HEK293 (cell line): Measurements from ENCODE around the gene USP26.
A peak's percentile ranks its signal among the peaks of the same experiment; 100 is the strongest.

Experiments used
- CTCF ChIA-PET: fragments of 350-600 bp; formaldehyde crosslinking; extraction: SDS; loops from one replicate; lab custom pipeline; 2021; ENCODE audit warnings: antibody characterized with exemption; lab: Yijun Ruan, JAX
- POLR2A ChIA-PET: fragments of 300-600 bp; formaldehyde crosslinking; extraction: SDS; loops from one replicate; lab custom pipeline; 2020; ENCODE audit warnings: antibody characterized with exemption, inconsistent platforms; lab: Yijun Ruan, JAX
- H3K27ac ChIP-seq: fragments of 200-500 bp; sonication (Bioruptor generic); 2 replicates; pipeline ENCODE4 v1.5.1; 2014; ENCODE audit warnings: low read depth, low read length, control low read depth, inconsistent platforms; ENCODE audit errors: extremely low read depth
- H3K36me3 ChIP-seq, 2 experiments: fragments of 200-500 bp in 1 of 2; sonication (Bioruptor generic) in 1 of 2; 1 replicate in 1 of 2; 2 replicates in 1 of 2; pipeline ENCODE4 v1.5.1; 2014 to 2017; ENCODE audit warnings: inconsistent platforms in 2 of 2, low read length in 2 of 2; ENCODE audit not compliant: control insufficient read depth in 2 of 2, insufficient read depth in 1 of 2
- H3K4me1 ChIP-seq: fragments of 200-500 bp; sonication (Bioruptor generic); 2 replicates; pipeline ENCODE4 v1.5.1; 2014; ENCODE audit warnings: mild to moderate bottlenecking, low read length, inconsistent platforms; ENCODE audit not compliant: control insufficient read depth, insufficient read depth
- H3K4me3 ChIP-seq: 2 replicates; pipeline ENCODE4 v1.5.1; 2011; ENCODE audit warnings: low read depth, mild to moderate bottlenecking, control low read depth, low read length, moderate library complexity
- H3K9me3 ChIP-seq: fragments of 200-500 bp; sonication (Bioruptor generic); 2 replicates; pipeline ENCODE4 v1.5.1; 2014; ENCODE audit warnings: low read depth, low read length, inconsistent platforms; ENCODE audit not compliant: control insufficient read depth, insufficient read depth
- GLI2 ChIP-seq: fragments of 450-650 bp; formaldehyde crosslinking; IDR thresholded peaks from 2 replicates; pipeline ENCODE4; 2017; ENCODE audit warnings: missing biosample characterization, missing genetic modification characterization, low read depth, borderline replicate concordance
- SALL2 ChIP-seq: fragments of 450-650 bp; formaldehyde crosslinking; IDR thresholded peaks from 2 replicates; pipeline ENCODE4 v1.5.0; 2017; ENCODE audit warnings: missing biosample characterization, mild to moderate bottlenecking, missing genetic modification characterization, borderline replicate concordance
- ZBTB7A ChIP-seq: fragments of 450-650 bp; formaldehyde crosslinking; IDR thresholded peaks from 2 replicates; pipeline ENCODE4 v1.5.1; 2016; ENCODE audit warnings: low read depth, missing biosample characterization, missing genetic modification characterization
- ZNF132 ChIP-seq: fragments of 450-650 bp; formaldehyde crosslinking; IDR thresholded peaks from 2 replicates; pipeline ENCODE4 v1.5.1; 2017; ENCODE audit warnings: missing biosample characterization, missing genetic modification characterization, borderline replicate concordance
- ZNF155 ChIP-seq: fragments of 450-650 bp; formaldehyde crosslinking; IDR thresholded peaks from 2 replicates; pipeline ENCODE4 v1.5.1; 2016; ENCODE audit warnings: missing biosample characterization, missing genetic modification characterization
- ZNF157 ChIP-seq: fragments of 450-650 bp; formaldehyde crosslinking; IDR thresholded peaks from 2 replicates; pipeline ENCODE4 v1.5.1; 2016; ENCODE audit warnings: missing biosample characterization, missing genetic modification characterization
- ZNF16 ChIP-seq: fragments of 450-650 bp; formaldehyde crosslinking; IDR thresholded peaks from 2 replicates; pipeline ENCODE4 v1.5.1; 2016; ENCODE audit warnings: low read depth, missing biosample characterization, missing genetic modification characterization
- ZNF202 ChIP-seq: fragments of 450-650 bp; formaldehyde crosslinking; IDR thresholded peaks from 2 replicates; pipeline ENCODE4 v1.5.1; 2016; ENCODE audit warnings: missing biosample characterization, missing genetic modification characterization, borderline replicate concordance
- ZNF433 ChIP-seq: fragments of 450-650 bp; formaldehyde crosslinking; IDR thresholded peaks from 2 replicates; pipeline ENCODE4 v1.5.1; 2016; ENCODE audit warnings: missing biosample characterization, missing genetic modification characterization, low read depth
- ZNF529 ChIP-seq: fragments of 450-650 bp; formaldehyde crosslinking; IDR thresholded peaks from 2 replicates; pipeline ENCODE4 v1.5.1; 2017; ENCODE audit warnings: missing genetic modification characterization, missing biosample characterization; ENCODE audit not compliant: insufficient replicate concordance
- ZNF561 ChIP-seq: fragments of 450-650 bp; IDR thresholded peaks from 2 replicates; pipeline ENCODE4 v1.5.1; 2018; ENCODE audit warnings: missing biosample characterization, missing genetic modification characterization, borderline replicate concordance
- ZNF585B ChIP-seq: fragments of 450-650 bp; formaldehyde crosslinking; IDR thresholded peaks from 2 replicates; pipeline ENCODE4 v1.5.1; 2016; ENCODE audit warnings: missing biosample characterization, missing genetic modification characterization
- ZNF701 ChIP-seq: fragments of 450-650 bp; formaldehyde crosslinking; IDR thresholded peaks from 2 replicates; pipeline ENCODE4 v1.5.1; 2016; ENCODE audit warnings: missing biosample characterization, missing genetic modification characterization
- TF ChIP-seq, protein P1 (sequence below): fragments of 450-650 bp; formaldehyde crosslinking; IDR thresholded peaks from 2 replicates; pipeline ENCODE4 v1.5.1; 2016; ENCODE audit warnings: missing biosample characterization, missing genetic modification characterization
- TF ChIP-seq, protein P2 (sequence below): fragments of 450-650 bp; formaldehyde crosslinking; IDR thresholded peaks from 2 replicates; pipeline ENCODE4 v1.5.1; 2016; ENCODE audit warnings: missing biosample characterization, missing genetic modification characterization
- TF ChIP-seq, protein P3 (sequence below): fragments of 450-650 bp; formaldehyde crosslinking; IDR thresholded peaks from 2 replicates; pipeline ENCODE4 v1.5.1; 2016; ENCODE audit warnings: missing biosample characterization, missing genetic modification characterization
- TF ChIP-seq, protein P4 (sequence below): IDR thresholded peaks from 2 replicates; pipeline ENCODE4 v1.6.1; 2011; ENCODE audit warnings: mild to moderate bottlenecking, low read depth, low read length, borderline replicate concordance
- TF ChIP-seq, protein P5 (sequence below): fragments of 450-650 bp; formaldehyde crosslinking; IDR thresholded peaks from 2 replicates; pipeline ENCODE4 v1.5.1; 2016; ENCODE audit warnings: missing biosample characterization, missing genetic modification characterization

USP26 gene

DNA sequence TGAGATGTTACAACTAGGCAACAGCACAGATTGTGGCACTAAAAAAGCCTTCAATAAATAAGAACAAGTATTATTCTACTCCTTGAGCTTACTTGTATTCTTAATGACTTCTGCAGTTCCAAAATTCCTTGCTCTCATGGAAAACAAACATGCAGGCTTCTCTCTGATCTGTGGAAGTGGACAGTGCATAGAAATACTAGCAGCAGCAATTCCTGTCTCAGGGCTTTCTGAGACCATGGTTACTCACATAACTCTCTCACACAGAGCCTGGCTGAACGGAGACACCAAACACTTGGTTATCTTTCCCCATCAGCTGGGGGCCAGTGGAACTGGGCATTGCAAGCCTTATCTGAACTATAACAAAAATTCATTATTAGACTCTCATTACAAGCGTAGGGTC, 106.1 kb downstream of the USP26 start:
- no peak overlapping the region for H3K4me3 ChIP-seq
- no peak for TF ChIP-seq ZNF155 (tag by site-specific recombination)
- TF ChIP-seq, protein P1, sequence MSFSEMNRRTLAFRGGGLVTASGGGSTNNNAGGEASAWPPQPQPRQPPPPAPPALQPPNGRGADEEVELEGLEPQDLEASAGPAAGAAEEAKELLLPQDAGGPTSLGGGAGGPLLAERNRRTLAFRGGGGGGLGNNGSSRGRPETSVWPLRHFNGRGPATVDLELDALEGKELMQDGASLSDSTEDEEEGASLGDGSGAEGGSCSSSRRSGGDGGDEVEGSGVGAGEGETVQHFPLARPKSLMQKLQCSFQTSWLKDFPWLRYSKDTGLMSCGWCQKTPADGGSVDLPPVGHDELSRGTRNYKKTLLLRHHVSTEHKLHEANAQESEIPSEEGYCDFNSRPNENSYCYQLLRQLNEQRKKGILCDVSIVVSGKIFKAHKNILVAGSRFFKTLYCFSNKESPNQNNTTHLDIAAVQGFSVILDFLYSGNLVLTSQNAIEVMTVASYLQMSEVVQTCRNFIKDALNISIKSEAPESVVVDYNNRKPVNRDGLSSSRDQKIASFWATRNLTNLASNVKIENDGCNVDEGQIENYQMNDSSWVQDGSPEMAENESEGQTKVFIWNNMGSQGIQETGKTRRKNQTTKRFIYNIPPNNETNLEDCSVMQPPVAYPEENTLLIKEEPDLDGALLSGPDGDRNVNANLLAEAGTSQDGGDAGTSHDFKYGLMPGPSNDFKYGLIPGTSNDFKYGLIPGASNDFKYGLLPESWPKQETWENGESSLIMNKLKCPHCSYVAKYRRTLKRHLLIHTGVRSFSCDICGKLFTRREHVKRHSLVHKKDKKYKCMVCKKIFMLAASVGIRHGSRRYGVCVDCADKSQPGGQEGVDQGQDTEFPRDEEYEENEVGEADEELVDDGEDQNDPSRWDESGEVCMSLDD (tag by site-specific recombination) = no peak
- no peak for TF ChIP-seq ZNF132 (tag by site-specific recombination)
- TF ChIP-seq, protein P2, sequence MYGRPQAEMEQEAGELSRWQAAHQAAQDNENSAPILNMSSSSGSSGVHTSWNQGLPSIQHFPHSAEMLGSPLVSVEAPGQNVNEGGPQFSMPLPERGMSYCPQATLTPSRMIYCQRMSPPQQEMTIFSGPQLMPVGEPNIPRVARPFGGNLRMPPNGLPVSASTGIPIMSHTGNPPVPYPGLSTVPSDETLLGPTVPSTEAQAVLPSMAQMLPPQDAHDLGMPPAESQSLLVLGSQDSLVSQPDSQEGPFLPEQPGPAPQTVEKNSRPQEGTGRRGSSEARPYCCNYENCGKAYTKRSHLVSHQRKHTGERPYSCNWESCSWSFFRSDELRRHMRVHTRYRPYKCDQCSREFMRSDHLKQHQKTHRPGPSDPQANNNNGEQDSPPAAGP (tag by site-specific recombination) = no peak
- TF ChIP-seq, protein P3, sequence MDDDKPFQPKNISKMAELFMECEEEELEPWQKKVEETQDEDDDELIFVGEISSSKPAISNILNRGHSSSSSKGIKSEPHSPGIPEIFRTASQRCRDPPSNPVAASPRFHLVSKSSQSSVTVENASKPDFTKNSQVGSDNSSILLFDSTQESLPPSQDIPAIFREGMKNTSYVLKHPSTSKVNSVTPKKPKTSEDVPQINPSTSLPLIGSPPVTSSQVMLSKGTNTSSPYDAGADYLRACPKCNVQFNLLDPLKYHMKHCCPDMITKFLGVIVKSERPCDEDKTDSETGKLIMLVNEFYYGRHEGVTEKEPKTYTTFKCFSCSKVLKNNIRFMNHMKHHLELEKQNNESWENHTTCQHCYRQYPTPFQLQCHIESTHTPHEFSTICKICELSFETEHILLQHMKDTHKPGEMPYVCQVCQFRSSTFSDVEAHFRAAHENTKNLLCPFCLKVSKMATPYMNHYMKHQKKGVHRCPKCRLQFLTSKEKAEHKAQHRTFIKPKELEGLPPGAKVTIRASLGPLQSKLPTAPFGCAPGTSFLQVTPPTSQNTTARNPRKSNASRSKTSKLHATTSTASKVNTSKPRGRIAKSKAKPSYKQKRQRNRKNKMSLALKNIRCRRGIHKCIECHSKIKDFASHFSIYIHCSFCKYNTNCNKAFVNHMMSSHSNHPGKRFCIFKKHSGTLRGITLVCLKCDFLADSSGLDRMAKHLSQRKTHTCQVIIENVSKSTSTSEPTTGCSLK (tag by site-specific recombination) = no peak
- TF ChIP-seq, protein P4, sequence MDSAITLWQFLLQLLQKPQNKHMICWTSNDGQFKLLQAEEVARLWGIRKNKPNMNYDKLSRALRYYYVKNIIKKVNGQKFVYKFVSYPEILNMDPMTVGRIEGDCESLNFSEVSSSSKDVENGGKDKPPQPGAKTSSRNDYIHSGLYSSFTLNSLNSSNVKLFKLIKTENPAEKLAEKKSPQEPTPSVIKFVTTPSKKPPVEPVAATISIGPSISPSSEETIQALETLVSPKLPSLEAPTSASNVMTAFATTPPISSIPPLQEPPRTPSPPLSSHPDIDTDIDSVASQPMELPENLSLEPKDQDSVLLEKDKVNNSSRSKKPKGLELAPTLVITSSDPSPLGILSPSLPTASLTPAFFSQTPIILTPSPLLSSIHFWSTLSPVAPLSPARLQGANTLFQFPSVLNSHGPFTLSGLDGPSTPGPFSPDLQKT = no peak
- TF ChIP-seq ZBTB7A (tag by site-specific recombination) = no peak
- no peak for TF ChIP-seq ZNF701 (tag by site-specific recombination)
- H3K4me1 ChIP-seq = no peaks in the 10 kb centered on the region
- ChIA-PET CTCF (interaction anchor here (0.7 kb wide), 1 partner anchor 16 kb away, joined by 4 read pairs; no protein-coding TSS in a partner anchor), POLR2A (no interaction called here)
- no peak overlapping the region for H3K27ac ChIP-seq
- H3K9me3 ChIP-seq = no peaks in the 10 kb centered on the region; the same call in 1 of the 2 replicates
- H3K36me3 ChIP-seq = no peaks in the 10 kb centered on the region

DNA sequence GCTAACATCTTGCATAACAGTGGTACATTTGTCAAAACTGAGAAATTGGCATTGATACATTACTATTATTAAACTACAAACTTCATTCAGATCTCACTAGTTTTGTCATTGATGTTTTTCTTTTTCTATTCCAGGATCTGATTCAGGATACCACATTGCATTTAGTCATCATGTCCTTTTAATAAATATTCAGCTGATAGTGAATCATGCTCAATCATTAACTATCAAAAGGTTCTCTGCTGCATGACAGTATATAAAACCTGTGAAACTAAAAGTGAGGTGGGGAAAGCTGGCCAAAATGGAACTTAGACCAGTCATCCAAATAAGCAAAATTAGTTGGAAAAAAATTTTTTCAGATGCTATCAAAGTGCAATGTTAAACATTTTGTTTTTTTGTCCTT, 110.4 kb downstream of the USP26 start:
- Histone ChIP-seq H3K9me3 (no peaks in the 10 kb centered on the region; the same call in 1 of the 2 replicates), H3K36me3 (no peaks in the 10 kb centered on the region)

DNA sequence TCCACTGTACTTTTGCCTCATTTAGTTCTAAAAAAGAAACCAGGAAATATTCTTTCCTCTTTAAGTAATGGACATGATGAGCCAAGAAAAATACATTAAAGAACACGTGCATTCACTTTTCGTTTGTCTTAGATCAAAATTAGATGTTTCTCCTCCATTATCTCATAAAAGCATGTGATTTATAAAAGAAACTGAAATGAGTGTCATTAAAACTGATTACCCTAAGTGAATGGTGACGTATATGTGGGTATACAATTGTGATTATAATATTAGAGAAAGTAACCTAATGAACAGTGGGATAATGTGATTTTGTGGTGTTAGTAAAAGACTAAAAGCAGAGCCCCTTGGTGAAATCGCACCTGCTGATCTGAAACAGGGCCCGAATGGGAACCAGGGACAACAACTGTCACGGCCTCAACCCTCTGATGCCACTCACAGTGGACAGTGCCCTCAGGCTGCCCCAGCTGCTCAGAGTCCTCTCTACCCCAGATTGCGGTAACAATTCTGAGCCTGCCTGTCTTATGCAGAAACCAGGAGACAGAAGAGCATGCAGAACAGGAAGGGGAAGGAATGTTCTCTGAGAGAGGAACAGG, 112.8 kb downstream of the USP26 start:
- ChIA-PET POLR2A (no interaction called here), CTCF (interaction anchor here (1.3 kb wide), 1 partner anchor 21 kb away, joined by 3 read pairs; no protein-coding TSS in a partner anchor)
- no peaks in the 10 kb centered on the region for H3K4me1 ChIP-seq
- H3K27ac ChIP-seq = no peak overlapping the region
- no peaks in the 10 kb centered on the region; the same call in 1 of the 2 replicates for H3K9me3 ChIP-seq
- no peaks in the 10 kb centered on the region for H3K36me3 ChIP-seq
- no peak overlapping the region for H3K4me3 ChIP-seq
- no peak for TF ChIP-seq ZNF157 (tag by site-specific recombination)
- no peak for TF ChIP-seq ZNF16 (tag by site-specific recombination)
- TF ChIP-seq, protein P5, sequence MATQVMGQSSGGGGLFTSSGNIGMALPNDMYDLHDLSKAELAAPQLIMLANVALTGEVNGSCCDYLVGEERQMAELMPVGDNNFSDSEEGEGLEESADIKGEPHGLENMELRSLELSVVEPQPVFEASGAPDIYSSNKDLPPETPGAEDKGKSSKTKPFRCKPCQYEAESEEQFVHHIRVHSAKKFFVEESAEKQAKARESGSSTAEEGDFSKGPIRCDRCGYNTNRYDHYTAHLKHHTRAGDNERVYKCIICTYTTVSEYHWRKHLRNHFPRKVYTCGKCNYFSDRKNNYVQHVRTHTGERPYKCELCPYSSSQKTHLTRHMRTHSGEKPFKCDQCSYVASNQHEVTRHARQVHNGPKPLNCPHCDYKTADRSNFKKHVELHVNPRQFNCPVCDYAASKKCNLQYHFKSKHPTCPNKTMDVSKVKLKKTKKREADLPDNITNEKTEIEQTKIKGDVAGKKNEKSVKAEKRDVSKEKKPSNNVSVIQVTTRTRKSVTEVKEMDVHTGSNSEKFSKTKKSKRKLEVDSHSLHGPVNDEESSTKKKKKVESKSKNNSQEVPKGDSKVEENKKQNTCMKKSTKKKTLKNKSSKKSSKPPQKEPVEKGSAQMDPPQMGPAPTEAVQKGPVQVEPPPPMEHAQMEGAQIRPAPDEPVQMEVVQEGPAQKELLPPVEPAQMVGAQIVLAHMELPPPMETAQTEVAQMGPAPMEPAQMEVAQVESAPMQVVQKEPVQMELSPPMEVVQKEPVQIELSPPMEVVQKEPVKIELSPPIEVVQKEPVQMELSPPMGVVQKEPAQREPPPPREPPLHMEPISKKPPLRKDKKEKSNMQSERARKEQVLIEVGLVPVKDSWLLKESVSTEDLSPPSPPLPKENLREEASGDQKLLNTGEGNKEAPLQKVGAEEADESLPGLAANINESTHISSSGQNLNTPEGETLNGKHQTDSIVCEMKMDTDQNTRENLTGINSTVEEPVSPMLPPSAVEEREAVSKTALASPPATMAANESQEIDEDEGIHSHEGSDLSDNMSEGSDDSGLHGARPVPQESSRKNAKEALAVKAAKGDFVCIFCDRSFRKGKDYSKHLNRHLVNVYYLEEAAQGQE = no peak
- TF ChIP-seq SALL2 (tag by site-specific recombination) = no peak
- no peak for TF ChIP-seq GLI2 (tag by site-specific recombination)
- TF ChIP-seq ZNF561 (tag by site-specific recombination) = no peak
- TF ChIP-seq ZNF585B (tag by site-specific recombination) = no peak
- no peak for TF ChIP-seq ZNF202

More for the DNA sequence above, 110.4 kb downstream of the USP26 start:
- CTCF ChIA-PET = interaction anchor here (1.6 kb wide), 1 partner anchor 11 kb away, joined by 3 read pairs; no protein-coding TSS in a partner anchor
- Histone ChIP-seq H3K4me1 (no peaks in the 10 kb centered on the region), H3K27ac (no peak overlapping the region)
- POLR2A ChIA-PET = no interaction called here
- TF ChIP-seq ZNF529 (tag by site-specific recombination) = peak; percentile 49
- TF ChIP-seq ZNF433 (tag by site-specific recombination) = no peak
- TF ChIP-seq, all 188 proteins: peak for 1
- H3K4me3 ChIP-seq = no peak overlapping the region
